GM12801 (cell line): Measurements from ENCODE around the gene STAP2.

Experiments used
- TF ChIP-seq, protein P1 (sequence below): IDR thresholded peaks from one replicate; pipeline ENCODE4 v1.5.1; 2011; ENCODE audit warnings: control low read depth; ENCODE audit not compliant: insufficient read length; ENCODE audit errors: extremely low read depth

Gene STAP2

GRCh38 chr19:4316956-4317355 lies 21.7 kb downstream of the STAP2 start:
- TF ChIP-seq, protein P1, sequence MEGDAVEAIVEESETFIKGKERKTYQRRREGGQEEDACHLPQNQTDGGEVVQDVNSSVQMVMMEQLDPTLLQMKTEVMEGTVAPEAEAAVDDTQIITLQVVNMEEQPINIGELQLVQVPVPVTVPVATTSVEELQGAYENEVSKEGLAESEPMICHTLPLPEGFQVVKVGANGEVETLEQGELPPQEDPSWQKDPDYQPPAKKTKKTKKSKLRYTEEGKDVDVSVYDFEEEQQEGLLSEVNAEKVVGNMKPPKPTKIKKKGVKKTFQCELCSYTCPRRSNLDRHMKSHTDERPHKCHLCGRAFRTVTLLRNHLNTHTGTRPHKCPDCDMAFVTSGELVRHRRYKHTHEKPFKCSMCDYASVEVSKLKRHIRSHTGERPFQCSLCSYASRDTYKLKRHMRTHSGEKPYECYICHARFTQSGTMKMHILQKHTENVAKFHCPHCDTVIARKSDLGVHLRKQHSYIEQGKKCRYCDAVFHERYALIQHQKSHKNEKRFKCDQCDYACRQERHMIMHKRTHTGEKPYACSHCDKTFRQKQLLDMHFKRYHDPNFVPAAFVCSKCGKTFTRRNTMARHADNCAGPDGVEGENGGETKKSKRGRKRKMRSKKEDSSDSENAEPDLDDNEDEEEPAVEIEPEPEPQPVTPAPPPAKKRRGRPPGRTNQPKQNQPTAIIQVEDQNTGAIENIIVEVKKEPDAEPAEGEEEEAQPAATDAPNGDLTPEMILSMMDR, result no peak

DNA sequence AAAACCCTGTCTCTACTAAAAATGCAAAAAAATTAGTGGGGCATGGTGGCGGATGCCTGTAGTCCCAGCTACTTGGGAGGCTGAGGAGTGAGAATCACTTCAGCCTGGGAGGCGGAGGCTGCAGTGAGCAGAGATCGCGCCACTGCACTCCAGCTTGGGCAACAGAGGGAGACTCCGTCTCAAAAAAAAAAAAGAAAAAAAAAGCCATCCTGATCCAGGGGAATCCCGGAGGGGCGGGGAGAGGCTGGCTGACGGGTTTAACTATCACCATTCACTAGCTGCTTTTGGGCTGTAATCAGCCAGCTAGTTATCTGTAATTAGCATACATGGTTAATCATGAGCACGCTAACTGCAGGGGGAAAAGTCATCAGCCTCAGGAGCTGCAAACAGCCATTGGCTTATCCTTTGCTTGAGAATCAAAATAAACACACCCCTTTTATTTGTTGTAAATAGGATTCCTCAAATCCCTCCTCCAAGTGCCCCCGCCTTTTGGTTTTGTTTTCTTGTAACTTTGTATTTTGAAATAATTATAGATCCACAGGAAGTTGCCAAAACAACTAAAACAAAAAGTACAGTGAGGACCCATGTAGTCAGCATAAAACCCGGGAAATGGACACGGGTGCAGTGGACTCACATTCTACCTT lies 24.7 kb downstream of the STAP2 start:
- TF ChIP-seq, protein P1, result no peak

GRCh38 chr19:4310247-4311121 lies 28.1 kb downstream of the STAP2 start:
- TF ChIP-seq, protein P1, result no peak

- TF ChIP-seq, protein P1, result no peak
Measured at GRCh38 chr19:4305659-4306058, 33.0 kb downstream of the STAP2 start.

- TF ChIP-seq, protein P1, result no peak
Measured at GRCh38 chr19:4305257-4305612, 33.4 kb downstream of the STAP2 start.

DNA sequence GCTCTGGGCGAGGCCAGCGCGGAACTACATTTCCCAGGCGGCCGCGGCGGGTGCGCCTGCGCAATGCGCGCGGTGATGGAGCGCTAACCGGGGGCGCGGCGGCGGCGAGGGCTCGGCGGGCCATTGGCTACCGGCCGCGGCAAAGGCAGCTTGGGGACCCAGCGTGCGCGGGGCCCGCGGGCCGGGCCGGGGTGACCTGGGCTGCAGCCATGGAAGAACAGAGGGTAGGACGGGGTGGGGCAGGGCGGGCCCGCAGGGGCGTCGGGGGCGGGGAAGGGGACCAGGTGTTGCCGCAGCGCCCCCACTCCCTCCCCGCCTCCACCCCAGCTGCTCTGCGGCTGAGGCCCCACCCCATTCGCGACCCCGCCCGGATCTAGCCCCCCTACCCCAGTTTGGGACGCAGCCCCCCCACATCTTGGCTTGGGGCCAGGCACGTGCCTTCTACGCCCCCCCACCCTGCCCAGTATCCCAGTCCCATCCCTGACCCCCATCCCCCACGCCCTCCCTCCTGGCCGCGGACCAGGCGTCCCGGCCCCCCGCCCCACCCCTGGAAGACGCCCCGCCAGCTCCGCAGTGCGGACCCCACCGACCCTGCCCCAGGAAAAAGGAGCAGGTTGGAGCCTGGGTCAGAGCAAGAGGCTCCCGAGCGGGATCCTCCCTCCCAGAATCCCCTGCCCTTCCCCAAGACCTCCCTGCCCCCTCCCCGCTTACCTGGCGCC lies 33.9 kb downstream of the STAP2 start, which contains the start of gene FSD1:
TSS of gene FSD1 (plus strand) at position 61 of the 719 bp plus-strand sequence. CDS start at position 210, 149 bp downstream.
- TF ChIP-seq, protein P1, result no peak
